ENCODE data around the gene NCAPG2.

The NCAPG2 gene

GRCh38 chr7:158704524-158705233 is at the start of gene NCAPG2:
TSS of gene NCAPG2 (minus strand) at chr7:158704804. CDS start at chr7:158701899, 2,905 bp downstream.
- DNase-seq: peak; percentile 100
- peaks cover 5% of the 10 kb centered on the region; the same call in 1 of the 2 replicates for H3K36me3 ChIP-seq (replicated peaks; ENCODE audit: insufficient read depth, low read length)
- H3K4me3 ChIP-seq (ENCODE audit: low read length): peak within 1 kb of the TSS; percentile 98
- TF ChIP-seq EZH2phosphoT487 (IDR thresholded peaks at IDR 0.05; ENCODE audit: low read length) (no peak), CTCF (IDR thresholded peaks at IDR 0.05; ENCODE audit: low read length) (peak; percentile 12), EZH2 (optimal IDR thresholded peaks at IDR 0.05; ENCODE audit: low read depth, low read length) (no peak)
- H3K79me2 ChIP-seq (ENCODE audit: low read length): peaks cover 49% of the 10 kb centered on the region
- H3F3A ChIP-seq (ENCODE audit: insufficient read depth, low read length): peaks cover 7% of the 10 kb centered on the region
- H3K9me2 ChIP-seq (replicated peaks; ENCODE audit: insufficient read depth, low read length): no peaks in the 10 kb centered on the region
- H3K9me3 ChIP-seq (replicated peaks; ENCODE audit: insufficient read depth, low read length): no peaks in the 10 kb centered on the region
- H3K4me2 ChIP-seq (ENCODE audit: low read depth, low read length): peak within 1 kb of the TSS; percentile 81
- H3K27ac ChIP-seq (ENCODE audit: low read length): peak within 1 kb of the TSS; percentile 69
- H4K20me1 ChIP-seq (ENCODE audit: insufficient read depth, low read length): no peaks in the 10 kb centered on the region
- peaks cover 17% of the 10 kb centered on the region for H3K4me1 ChIP-seq (ENCODE audit: low read length)
- peak within 1 kb of the TSS; percentile 99 for H3K9ac ChIP-seq (ENCODE audit: low read length)
- no peaks in the 10 kb centered on the region for H3K27me3 ChIP-seq (replicated peaks; ENCODE audit: insufficient read depth, low read length)
- peak within 1 kb of the TSS; percentile 86 for H2AFZ ChIP-seq (ENCODE audit: low read length)

GRCh38 chr7:158753900-158754299 is 49.3 kb upstream of the NCAPG2 start:
- H3K9ac ChIP-seq (ENCODE audit: low read length): no peak overlapping the region
- TF ChIP-seq EZH2 (optimal IDR thresholded peaks at IDR 0.05; ENCODE audit: low read depth, low read length): no peak
- TF ChIP-seq CTCF (IDR thresholded peaks at IDR 0.05; ENCODE audit: low read length): no peak
- TF ChIP-seq EZH2phosphoT487 (IDR thresholded peaks at IDR 0.05; ENCODE audit: low read length): no peak
- no peak overlapping the region for H3K27ac ChIP-seq (ENCODE audit: low read length)
- no peaks in the 10 kb centered on the region for H3K4me1 ChIP-seq (ENCODE audit: low read length)
- no peaks in the 10 kb centered on the region for H4K20me1 ChIP-seq (ENCODE audit: insufficient read depth, low read length)
- DNase-seq: no peak
- no peaks in the 10 kb centered on the region for H3F3A ChIP-seq (ENCODE audit: insufficient read depth, low read length)
- H3K4me2 ChIP-seq (ENCODE audit: low read depth, low read length): no peak overlapping the region
- no peak overlapping the region for H2AFZ ChIP-seq (ENCODE audit: low read length)
- no peak overlapping the region for H3K4me3 ChIP-seq (ENCODE audit: low read length)
- no peaks in the 10 kb centered on the region for H3K79me2 ChIP-seq (ENCODE audit: low read length)
- no peaks in the 10 kb centered on the region for H3K27me3 ChIP-seq (replicated peaks; ENCODE audit: insufficient read depth, low read length)
- no peaks in the 10 kb centered on the region for H3K9me2 ChIP-seq (replicated peaks; ENCODE audit: insufficient read depth, low read length)
- H3K36me3 ChIP-seq (replicated peaks; ENCODE audit: insufficient read depth, low read length): peaks cover 5% of the 10 kb centered on the region; the same call in 1 of the 2 replicates
- no peaks in the 10 kb centered on the region for H3K9me3 ChIP-seq (replicated peaks; ENCODE audit: insufficient read depth, low read length)

- Histone ChIP-seq H3K4me2 (ENCODE audit: low read depth, low read length) (no peak overlapping the region), H3K27ac (ENCODE audit: low read length) (no peak overlapping the region), H3K36me3 (replicated peaks; ENCODE audit: insufficient read depth, low read length) (no peaks in the 10 kb centered on the region; the same call in 1 of the 2 replicates)
Observed at GRCh38 chr7:158751751-158752150, 47.1 kb upstream of the NCAPG2 start.

More at GRCh38 chr7:158751751-158752150, 47.1 kb upstream of the NCAPG2 start:
- Histone ChIP-seq H3K9me2 (replicated peaks; ENCODE audit: insufficient read depth, low read length) (no peaks in the 10 kb centered on the region), H3F3A (ENCODE audit: insufficient read depth, low read length) (no peaks in the 10 kb centered on the region), H3K9me3 (replicated peaks; ENCODE audit: insufficient read depth, low read length) (no peaks in the 10 kb centered on the region), H3K79me2 (ENCODE audit: low read length) (no peaks in the 10 kb centered on the region), H2AFZ (ENCODE audit: low read length) (no peak overlapping the region), H3K9ac (ENCODE audit: low read length) (no peak overlapping the region), H3K27me3 (replicated peaks; ENCODE audit: insufficient read depth, low read length) (no peaks in the 10 kb centered on the region), H4K20me1 (ENCODE audit: insufficient read depth, low read length) (no peaks in the 10 kb centered on the region), H3K4me3 (ENCODE audit: low read length) (no peak overlapping the region), H3K4me1 (ENCODE audit: low read length) (no peaks in the 10 kb centered on the region)
- DNase-seq: no peak
- TF ChIP-seq CTCF (IDR thresholded peaks at IDR 0.05; ENCODE audit: low read length): no peak
- TF ChIP-seq EZH2 (optimal IDR thresholded peaks at IDR 0.05; ENCODE audit: low read depth, low read length): no peak

All from MM.1S (cell line).